Activated naive CD4-positive, alpha-beta T cell treated with anti-CD3 and anti-CD28 coated beads for 36 hours (primary cell): ENCODE measurements around the gene LOXL3. TPM values are rescaled to one million over a fixed set of nuclear protein-coding genes. Genes with fewer than 3 reads are reported as not detected.

Experiments
- CTCF ChIA-PET: fragments of 350-600 bp; sonication (Branson Sonifier 250); formaldehyde crosslinking; loops from one replicate; lab custom pipeline; 2021; ENCODE audit warnings: antibody characterized with exemption; lab: Charles Lee
- DNase-seq: peaks from one replicate; pipeline ENCODE4 v3.0.0-alpha.2; 2020
- H3K27ac Mint-ChIP-seq: one replicate; pipeline ENCODE4 v1.8.0; 2021; ENCODE audit warnings: mild to moderate bottlenecking, mixed read lengths
- H3K27me3 Mint-ChIP-seq: one replicate; pipeline ENCODE4 v1.8.0; 2021; ENCODE audit warnings: low read depth, mixed read lengths
- H3K36me3 Mint-ChIP-seq: one replicate; pipeline ENCODE4 v1.8.0; 2021; ENCODE audit warnings: low read depth, mixed read lengths
- H3K4me1 Mint-ChIP-seq: one replicate; pipeline ENCODE4 v1.8.0; 2021; ENCODE audit warnings: low read depth, mixed read lengths
- H3K4me3 Mint-ChIP-seq: one replicate; pipeline ENCODE4 v1.8.0; 2021; ENCODE audit warnings: mild to moderate bottlenecking, moderate library complexity, mixed read lengths
- H3K9me3 Mint-ChIP-seq: one replicate; pipeline ENCODE4 v1.8.0; 2021; ENCODE audit warnings: mixed read lengths
- intact Hi-C: fragments of 100-400 bp; cut with micrococcal nuclease; formaldehyde crosslinking; loops from one replicate; pipeline ENCODE4 v1.15.1; 2023
- total RNA-seq, 2 experiments: library from RNA; stranded (reverse); gene quantifications; one replicate each; pipeline ENCODE4 v1.2.3, GENCODE V29; 2021

The LOXL3 gene
- total RNA-seq, 2 experiments from 2014 or later = 0.35 to 0.41 TPM

DNA sequence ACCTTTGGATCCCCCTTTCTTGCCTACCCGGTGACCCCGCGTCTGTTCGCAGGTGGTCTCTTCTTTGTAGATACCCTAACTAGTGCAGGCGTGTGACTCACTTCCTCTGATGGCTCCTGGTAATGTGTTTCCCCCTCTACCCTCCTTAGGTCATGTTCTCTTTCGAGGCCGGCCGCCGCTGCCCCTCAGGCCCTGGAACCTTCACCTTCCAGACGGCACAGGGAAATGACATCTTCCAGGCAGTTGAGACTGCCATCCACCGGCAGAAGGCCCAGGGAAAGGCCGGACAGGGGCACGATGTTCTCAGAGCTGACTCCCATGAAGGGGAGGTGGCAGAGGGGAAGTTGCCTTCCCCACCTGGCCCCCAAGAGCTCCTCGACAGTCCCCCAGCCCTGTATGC lies 2.4 kb upstream of the LOXL3 start:
- Mint-ChIP-seq H3K27ac (no peak overlapping the region), H3K9me3 (no peaks in the 10 kb centered on the region), H3K4me3 (peak overlapping the region; percentile 94), H3K36me3 (peaks cover 4% of the 10 kb centered on the region), H3K27me3 (peaks cover 13% of the 10 kb centered on the region), H3K4me1 (peaks cover 8% of the 10 kb centered on the region)
- DNase-seq = no peak
- intact Hi-C loops = no loop called here
- CTCF ChIA-PET = interaction anchor here (0.8 to 1.7 kb wide), 4 partner anchors 11 to 73 kb away, joined by 3 to 5 read pairs (median 3); no protein-coding TSS in a partner anchor

DNA sequence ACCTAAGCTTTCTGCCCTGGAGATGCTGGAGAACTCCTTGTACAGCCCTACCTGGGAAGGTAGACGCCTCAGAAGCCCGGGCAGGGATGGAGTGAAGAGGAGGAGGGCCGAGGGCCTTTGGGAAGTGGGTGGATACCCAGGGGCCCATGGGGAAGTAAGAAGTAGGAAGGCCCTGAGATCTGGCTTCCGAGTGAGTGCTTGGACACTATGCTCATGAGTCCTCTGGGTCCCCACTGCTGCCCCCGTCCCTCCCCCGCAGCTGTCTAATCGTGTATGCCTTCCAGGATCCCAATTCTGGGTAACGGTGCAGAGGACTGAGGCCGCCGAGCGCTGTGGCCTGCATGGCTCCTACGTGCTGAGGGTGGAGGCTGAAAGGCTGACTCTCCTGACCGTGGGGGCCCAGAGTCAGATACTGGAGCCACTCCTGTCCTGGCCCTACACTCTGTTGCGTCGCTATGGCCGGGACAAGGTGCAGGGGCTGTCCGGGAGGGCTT lies 1.9 kb upstream of the LOXL3 start:
- H3K9me3 Mint-ChIP-seq = no peaks in the 10 kb centered on the region
- peaks cover 12% of the 10 kb centered on the region for H3K27me3 Mint-ChIP-seq
- DNase-seq = no peak
- H3K4me1 Mint-ChIP-seq = peaks cover 7% of the 10 kb centered on the region
- peak overlapping the region; percentile 94 for H3K4me3 Mint-ChIP-seq
- peaks cover 4% of the 10 kb centered on the region for H3K36me3 Mint-ChIP-seq
- intact Hi-C loops = loop anchor here (2.0 kb wide), 2 partner anchors 49 to 279 kb away; partner anchors contain the start of genes HK2 and PCGF1
- no peak overlapping the region for H3K27ac Mint-ChIP-seq
- CTCF ChIA-PET = interaction anchor here (0.9 to 1.7 kb wide), 5 partner anchors 11 to 30 kb away, joined by 3 to 5 read pairs (median 3); no protein-coding TSS in a partner anchor

DNA sequence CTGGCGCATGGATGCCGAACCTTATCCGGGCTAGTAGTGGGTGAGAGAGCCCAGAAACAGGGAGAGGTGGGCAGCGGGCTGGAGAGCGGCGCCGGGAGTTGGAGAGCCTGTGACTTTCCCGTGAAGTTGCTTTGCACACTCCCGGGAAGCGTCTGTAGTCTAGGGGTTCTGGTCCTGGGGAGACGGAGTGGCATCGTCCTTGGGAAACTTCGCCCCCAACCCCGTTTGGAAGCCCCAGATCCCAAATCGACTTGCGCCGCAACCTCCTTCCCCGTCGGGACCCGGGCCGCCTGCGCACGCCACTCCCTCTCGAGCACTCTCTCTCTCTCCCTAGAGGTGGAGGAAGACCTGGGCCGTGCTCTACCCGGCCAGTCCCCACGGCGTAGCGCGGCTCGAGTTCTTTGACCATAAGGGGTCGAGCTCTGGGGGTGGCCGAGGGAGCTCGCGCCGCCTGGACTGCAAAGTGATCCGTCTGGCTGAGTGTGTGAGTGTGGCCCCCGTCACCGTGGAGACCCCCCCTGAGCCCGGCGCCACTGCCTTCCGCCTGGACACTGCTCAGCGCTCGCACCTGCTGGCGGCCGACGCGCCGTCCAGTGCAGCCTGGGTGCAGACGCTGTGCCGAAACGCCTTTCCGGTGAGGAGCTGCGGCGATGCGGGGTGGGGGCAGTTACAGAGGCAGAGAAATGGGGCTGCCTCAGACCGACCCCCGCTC lies 1.2 kb upstream of the LOXL3 start:
- peak; percentile 48 for DNase-seq
- Mint-ChIP-seq H3K9me3 (no peaks in the 10 kb centered on the region), H3K4me3 (peak overlapping the region; percentile 94), H3K27ac (peak overlapping the region; percentile 88), H3K36me3 (peaks cover 4% of the 10 kb centered on the region), H3K27me3 (peaks cover 12% of the 10 kb centered on the region), H3K4me1 (peaks cover 4% of the 10 kb centered on the region)
- intact Hi-C loops = loop anchor here (1.0 to 2.0 kb wide), 6 partner anchors 11 to 280 kb away; partner anchors contain the start of genes AUP1, HK2, HTRA2 and PCGF1
- CTCF ChIA-PET = interaction anchor here (0.9 to 1.7 kb wide), 4 partner anchors 12 to 30 kb away, joined by 3 to 5 read pairs (median 4); no protein-coding TSS in a partner anchor

DNA sequence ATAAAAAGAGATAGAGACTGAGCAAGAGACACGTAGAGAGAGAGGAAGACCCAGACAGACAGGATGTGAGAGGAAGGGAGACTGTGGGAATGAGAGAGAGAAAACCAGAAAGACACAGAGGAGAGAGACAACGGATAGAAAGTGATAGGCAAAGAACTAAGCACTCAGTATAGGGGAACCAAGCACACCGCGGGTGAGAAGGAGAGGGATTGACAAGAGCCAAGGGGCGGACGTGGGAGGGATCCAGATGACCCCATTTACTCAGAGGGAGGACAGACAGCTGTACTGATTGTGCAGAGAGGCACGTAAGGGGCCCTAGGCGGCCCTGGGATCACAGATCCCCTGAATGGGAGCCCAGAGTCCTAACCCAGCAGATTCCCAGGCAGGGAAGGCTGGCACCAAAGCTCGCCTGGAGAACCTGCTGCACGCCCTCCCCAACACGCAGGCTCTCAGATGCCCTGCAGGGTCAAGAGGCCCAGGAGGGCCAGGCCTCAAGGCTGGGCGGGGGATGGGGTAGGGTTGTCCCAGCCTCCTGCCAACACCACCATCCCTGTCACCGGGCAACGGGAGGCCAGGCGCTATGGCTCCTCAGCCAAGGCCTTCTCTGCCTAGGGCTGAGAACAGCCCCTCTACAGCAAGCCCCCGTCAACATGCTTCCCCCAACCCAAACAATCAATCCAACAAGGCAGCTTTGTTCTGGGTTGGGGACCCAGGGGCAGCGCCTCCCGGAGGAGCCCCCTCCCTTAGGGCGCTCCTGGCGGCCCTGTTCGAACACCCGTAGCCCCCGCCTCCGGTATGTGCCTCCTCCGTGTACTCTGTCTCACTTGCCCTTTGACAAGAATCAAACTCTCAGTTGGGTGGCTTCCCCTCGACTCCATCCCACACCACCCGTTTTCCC lies 579 bp downstream of the LOXL3 start:
- H3K36me3 Mint-ChIP-seq = peaks cover 5% of the 10 kb centered on the region

DNA sequence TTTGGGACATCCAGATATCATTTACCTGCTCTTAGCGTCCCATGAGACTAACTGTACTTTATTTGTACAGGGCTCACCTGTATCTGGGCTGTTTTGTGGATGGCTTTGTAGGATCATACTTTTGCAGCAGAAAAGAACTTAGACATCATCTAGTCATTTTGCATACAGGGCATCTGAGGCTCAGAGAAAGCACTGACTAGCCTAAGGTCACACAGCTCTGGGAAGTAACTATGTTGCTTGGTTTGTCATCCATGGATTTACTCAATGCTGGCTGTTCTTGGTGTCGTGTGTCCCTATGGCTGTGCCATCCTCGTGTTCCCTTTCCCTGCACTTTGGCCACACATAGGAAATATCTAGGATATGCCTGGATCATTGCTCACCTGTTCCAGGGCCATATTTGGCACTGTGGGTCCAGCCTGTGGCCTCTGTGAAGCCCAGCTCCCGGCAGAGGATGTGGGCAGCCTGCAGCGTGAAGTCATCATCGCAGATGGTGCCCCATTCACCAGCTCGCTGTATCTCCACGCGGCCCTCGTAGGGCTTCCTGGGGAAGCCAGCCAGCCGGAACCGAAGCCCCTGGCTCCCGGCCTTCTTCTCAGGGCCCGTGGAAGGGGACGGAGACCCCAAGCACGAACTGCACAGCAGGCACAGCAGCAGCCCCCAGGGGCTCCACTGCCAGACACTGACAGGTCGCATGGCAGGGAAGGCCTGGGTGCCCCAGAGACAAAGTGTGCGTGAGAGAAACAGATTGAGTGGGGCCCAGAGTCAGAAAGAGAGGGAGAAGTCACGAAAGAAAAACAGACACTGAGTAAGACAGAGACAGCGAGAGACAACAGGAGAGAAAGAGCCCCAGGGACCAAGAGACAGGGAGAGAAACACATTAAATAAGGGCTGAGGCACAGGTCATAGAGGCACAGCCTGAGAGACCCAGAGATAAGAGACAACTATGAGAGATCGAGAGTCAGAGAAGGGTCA lies 1.5 kb downstream of the LOXL3 start:
- H3K27me3 Mint-ChIP-seq = peaks cover 30% of the 10 kb centered on the region

More for the DNA sequence above, 579 bp downstream of the LOXL3 start:
- peaks cover 7% of the 10 kb centered on the region for H3K4me1 Mint-ChIP-seq
- H3K27ac Mint-ChIP-seq = peak overlapping the region; percentile 63
- H3K27me3 Mint-ChIP-seq = peaks cover 22% of the 10 kb centered on the region
- CTCF ChIA-PET = interaction anchor here (0.8 kb wide), 1 partner anchor 34 kb away, joined by 3 read pairs; no protein-coding TSS in a partner anchor
- H3K9me3 Mint-ChIP-seq = no peaks in the 10 kb centered on the region
- DNase-seq = no peak
- intact Hi-C loops = no loop called here
- H3K4me3 Mint-ChIP-seq = peak overlapping the region; percentile 69

DNA sequence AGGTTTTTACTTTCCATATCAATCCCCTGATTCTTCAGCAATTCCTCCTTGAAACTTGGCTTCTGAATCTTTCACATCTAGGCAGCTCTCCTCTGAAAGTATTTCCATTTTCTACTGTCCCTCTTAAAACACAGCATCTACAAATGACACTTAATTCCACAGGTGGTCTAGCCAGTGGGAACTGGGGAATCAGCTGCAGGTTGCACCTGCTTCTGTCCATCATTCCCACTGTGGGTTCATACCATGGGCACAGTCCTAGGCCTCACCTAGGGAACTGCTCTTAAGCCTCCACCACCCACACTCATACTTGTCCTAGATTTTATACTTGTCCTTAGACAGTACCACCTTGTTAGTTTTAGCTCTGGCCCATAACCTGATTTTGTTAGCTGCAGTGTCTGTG lies 2.2 kb downstream of the LOXL3 start:
- peaks cover 31% of the 10 kb centered on the region for H3K27me3 Mint-ChIP-seq
- no peak overlapping the region for H3K27ac Mint-ChIP-seq
- intact Hi-C loops = no loop called here
- DNase-seq = no peak
- H3K36me3 Mint-ChIP-seq = peaks cover 5% of the 10 kb centered on the region
- no peaks in the 10 kb centered on the region for H3K9me3 Mint-ChIP-seq
- no peak overlapping the region for H3K4me3 Mint-ChIP-seq
- CTCF ChIA-PET = interaction anchor here (0.6 to 1.3 kb wide), 2 partner anchors 8 to 35 kb away, joined by 3 to 4 read pairs; no protein-coding TSS in a partner anchor
- H3K4me1 Mint-ChIP-seq = peaks cover 7% of the 10 kb centered on the region

More for the DNA sequence above, 1.5 kb downstream of the LOXL3 start:
- Mint-ChIP-seq H3K4me3 (no peak overlapping the region), H3K36me3 (peaks cover 5% of the 10 kb centered on the region), H3K27ac (no peak overlapping the region), H3K9me3 (no peaks in the 10 kb centered on the region), H3K4me1 (peaks cover 7% of the 10 kb centered on the region)
- intact Hi-C loops = no loop called here
- DNase-seq = no peak
- CTCF ChIA-PET = interaction anchor here (0.6 to 1.3 kb wide), 2 partner anchors 9 to 35 kb away, joined by 3 to 4 read pairs; no protein-coding TSS in a partner anchor

DNA sequence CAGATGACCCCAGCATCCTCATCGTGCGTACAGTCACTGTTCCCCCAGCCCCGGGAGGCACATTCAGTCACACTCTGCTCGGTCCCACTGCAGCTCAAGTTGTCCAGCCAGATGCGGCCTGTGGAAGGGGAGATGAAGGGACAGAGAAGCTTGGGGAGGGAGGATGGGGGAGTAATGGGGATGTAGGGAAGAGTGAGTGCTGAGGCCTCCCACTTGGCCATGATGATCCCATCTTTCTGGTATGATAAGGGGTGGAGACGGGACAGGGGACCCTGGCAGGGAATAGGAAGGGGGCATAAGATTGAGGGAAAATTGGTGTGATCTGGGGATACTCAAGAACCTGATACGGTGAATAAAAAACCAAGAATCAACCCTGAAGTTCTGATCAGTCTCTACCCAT lies 3.5 kb downstream of the LOXL3 start:
- H3K4me1 Mint-ChIP-seq = peaks cover 7% of the 10 kb centered on the region
- H3K4me3 Mint-ChIP-seq = peak overlapping the region; percentile 13
- CTCF ChIA-PET = interaction anchor here (0.9 to 1.2 kb wide), 3 partner anchors 18 to 38 kb away, joined by 3 to 8 read pairs (median 3); no protein-coding TSS in a partner anchor
- intact Hi-C loops = no loop called here
- no peaks in the 10 kb centered on the region for H3K9me3 Mint-ChIP-seq
- peaks cover 1% of the 10 kb centered on the region for H3K36me3 Mint-ChIP-seq
- no peak for DNase-seq
- peaks cover 34% of the 10 kb centered on the region for H3K27me3 Mint-ChIP-seq
- H3K27ac Mint-ChIP-seq = no peak overlapping the region

DNA sequence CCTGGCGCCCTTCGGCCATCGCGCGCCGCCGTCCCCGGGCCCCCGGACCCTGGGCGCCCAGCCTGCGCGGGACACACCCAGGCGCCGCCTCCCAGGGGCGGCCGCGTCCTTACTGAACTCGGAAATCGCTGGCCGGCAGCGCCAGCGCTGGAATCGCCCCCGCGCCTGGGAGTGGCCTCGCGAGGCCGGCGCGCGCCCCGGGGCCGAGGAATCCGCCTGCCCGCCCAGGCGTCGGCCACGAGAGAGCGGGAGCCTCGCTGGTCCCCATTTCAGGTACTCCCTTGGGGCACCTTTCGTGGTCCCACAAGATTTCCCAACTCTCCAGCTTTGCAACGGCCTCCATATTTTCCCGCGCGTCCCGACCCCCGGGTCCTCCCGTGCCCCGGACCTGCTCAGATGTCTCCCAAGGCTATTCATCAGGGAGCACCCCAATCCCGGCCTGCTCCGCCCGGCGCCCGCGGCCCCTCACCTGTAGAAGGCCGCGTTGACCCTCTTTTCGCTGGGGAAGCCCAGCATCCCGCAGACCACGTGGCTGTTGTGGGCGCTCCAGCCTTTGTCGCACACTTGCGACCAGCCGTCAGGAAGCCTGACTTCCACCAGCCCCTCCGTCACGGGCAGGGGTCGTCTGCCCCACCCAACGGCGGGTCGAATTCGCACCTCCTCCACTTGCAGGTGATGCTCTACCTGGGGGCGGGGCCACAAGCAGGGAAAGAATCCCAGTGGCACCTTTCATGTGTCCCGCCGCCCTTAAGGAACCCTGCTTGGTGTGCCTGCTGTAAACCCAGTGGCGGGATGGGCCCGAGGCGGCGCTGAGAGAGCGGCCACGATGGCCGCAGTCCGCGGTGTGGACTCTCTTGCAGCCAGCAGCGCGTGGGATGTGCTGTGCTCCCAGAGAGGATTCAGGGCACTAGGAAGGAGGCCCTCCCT lies 4.6 kb downstream of the LOXL3 start:
- DNase-seq = no peak
- Mint-ChIP-seq H3K27ac (no peak overlapping the region), H3K27me3 (peaks cover 35% of the 10 kb centered on the region), H3K36me3 (peaks cover 1% of the 10 kb centered on the region), H3K9me3 (no peaks in the 10 kb centered on the region), H3K4me1 (peaks cover 7% of the 10 kb centered on the region), H3K4me3 (peak overlapping the region; percentile 62)
- CTCF ChIA-PET = interaction anchor here (1.0 kb wide), 1 partner anchor 39 kb away, joined by 3 read pairs; no protein-coding TSS in a partner anchor
- intact Hi-C loops = no loop called here

DNA sequence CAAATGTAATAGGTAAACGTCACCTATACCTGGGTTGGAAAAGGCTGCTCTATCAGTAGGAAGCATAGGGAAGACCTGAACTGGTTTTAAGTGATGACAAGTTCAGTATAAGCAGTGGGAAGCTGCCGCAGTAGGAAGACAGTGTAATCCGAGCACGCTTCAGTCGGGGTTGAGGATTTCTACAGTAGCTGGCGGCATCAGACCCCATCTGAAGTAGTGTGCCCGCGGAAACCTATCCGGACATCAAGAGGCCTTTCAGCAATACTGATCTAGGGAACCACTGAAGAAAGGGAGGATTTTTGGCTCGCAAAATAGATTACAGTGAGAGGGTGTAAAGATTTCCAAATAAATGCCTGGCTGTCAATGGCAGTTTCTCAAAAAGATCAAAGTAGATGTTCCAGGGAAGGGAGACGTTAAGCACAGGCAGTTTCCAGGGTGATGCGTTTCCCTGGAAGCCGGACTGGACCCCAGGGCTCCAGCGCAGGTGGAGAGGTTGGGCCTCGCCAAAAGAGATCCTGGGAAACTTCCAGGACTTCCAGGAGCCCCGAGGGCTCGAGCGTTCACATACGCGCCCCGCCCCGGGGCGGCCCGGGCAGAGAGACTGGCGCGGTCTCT lies 5.3 kb downstream of the LOXL3 start:
- Mint-ChIP-seq H3K27ac (no peak overlapping the region), H3K36me3 (peaks cover 1% of the 10 kb centered on the region), H3K4me3 (peak overlapping the region; percentile 68), H3K4me1 (peaks cover 5% of the 10 kb centered on the region), H3K9me3 (no peaks in the 10 kb centered on the region), H3K27me3 (peaks cover 36% of the 10 kb centered on the region)
- CTCF ChIA-PET = interaction anchor here (1.0 kb wide), 1 partner anchor 40 kb away, joined by 3 read pairs; no protein-coding TSS in a partner anchor
- DNase-seq = no peak
- intact Hi-C loops = no loop called here

DNA sequence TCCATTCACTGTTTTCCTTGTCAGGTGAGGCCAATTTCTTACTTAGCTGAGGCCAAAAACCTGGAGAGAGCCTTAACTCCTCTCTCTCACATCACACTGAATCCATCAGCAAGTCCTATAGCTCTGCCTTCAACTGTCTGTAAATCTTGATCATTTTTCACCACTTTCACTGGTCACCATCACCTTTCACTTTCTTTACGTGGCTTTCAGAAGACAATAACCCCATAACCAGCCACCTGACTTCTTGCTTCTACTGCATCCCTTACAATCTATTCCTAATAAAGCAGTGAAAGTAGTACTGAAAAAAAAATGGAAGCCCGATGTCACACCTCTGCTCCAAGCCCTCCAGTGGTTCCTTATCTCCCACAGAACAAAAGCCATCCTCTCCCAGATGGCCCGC lies 7.7 kb downstream of the LOXL3 start:
- Mint-ChIP-seq H3K27ac (no peak overlapping the region), H3K27me3 (peaks cover 41% of the 10 kb centered on the region), H3K4me1 (peaks cover 3% of the 10 kb centered on the region), H3K36me3 (peaks cover 1% of the 10 kb centered on the region), H3K9me3 (no peaks in the 10 kb centered on the region), H3K4me3 (no peak overlapping the region)
- intact Hi-C loops = no loop called here
- no peak for DNase-seq
- CTCF ChIA-PET = interaction anchor here (0.8 to 2.7 kb wide), 3 partner anchors 13 to 41 kb away, joined by 3 to 8 read pairs (median 4); no protein-coding TSS in a partner anchor
